GM12874 (cell line): ENCODE data around the gene TLK1.

Experiments
- CTCF ChIP-seq: IDR thresholded peaks from 2 replicates; pipeline ENCODE4 v1.5.1; 2011; ENCODE audit warnings: low read depth, mild to moderate bottlenecking, control low read depth, low read length, moderate library complexity; ENCODE audit not compliant: insufficient read depth

The TLK1 gene

GRCh38 chr2:170986566-170987258 is 174.0 kb downstream of the TLK1 start:
- TF ChIP-seq CTCF = no peak

- no peak for TF ChIP-seq CTCF
Observed at GRCh38 chr2:170985407-170985806, 175.3 kb downstream of the TLK1 start.

GRCh38 chr2:170984079-170984478 is 176.6 kb downstream of the TLK1 start:
- no peak for TF ChIP-seq CTCF

- TF ChIP-seq CTCF = no peak
Observed at GRCh38 chr2:170975943-170976270, 184.8 kb downstream of the TLK1 start.

- TF ChIP-seq CTCF = no peak
Observed at GRCh38 chr2:170975127-170975942, 185.4 kb downstream of the TLK1 start.

- no peak for TF ChIP-seq CTCF
Observed at GRCh38 chr2:170974304-170974993, 186.2 kb downstream of the TLK1 start.
